D341Med (cell line): Measurements from ENCODE around the gene PIGW.
"Not testable (repeated sequence)": the region's sequence is repeated elsewhere in the genome, so short reads cannot be mapped to it uniquely, and the experiment has no call there.

Experiments used
- DNase-seq: peaks from one replicate; pipeline ENCODE4 v3.0.0; 2012; ENCODE audit warnings: low spot score

Gene PIGW

DNA sequence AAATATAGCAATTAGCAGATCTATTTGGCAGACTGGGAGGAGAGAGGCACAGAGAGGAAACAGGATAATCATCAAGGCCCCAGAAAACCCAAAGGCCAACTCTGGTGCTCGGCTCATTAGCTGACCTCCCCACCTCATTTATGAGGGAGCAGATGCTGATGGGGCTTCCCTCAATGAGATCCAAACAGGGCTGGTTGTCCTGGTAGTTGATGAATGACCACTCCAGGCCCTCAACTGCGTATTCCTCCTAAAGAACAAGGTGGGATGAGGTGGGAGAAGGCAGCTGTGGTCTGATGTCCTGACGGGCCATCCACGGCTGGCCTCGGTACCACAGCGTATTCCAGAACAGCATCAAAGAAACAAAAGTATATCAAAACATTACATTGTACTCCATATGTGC lies 27.5 kb upstream of the PIGW start:
- peak; percentile 19 for DNase-seq

DNA sequence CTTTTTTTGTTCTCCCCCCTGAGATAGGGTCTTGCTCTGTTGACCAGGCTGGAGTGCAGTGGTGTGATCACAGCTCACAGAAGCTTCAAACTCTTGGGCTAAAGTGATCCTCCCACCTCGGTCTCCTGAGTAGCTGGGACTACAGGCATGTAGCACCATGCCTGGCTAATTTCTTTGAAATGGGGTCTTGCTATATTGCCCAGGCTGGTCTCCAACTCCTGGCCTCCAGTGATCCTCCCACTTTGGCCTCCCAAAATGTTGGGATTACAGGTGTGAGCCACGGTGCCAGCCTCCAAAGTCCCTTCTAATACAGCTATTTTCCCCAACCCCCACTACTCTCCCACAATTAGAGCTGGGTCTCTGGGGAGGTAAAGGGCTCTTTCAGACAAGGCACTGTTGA lies 26.3 kb upstream of the PIGW start:
- DNase-seq, result not testable (repeated sequence)

GRCh38 chr17:36509272-36509985 lies 25.4 kb upstream of the PIGW start:
- DNase-seq, result peak; percentile 18

DNA sequence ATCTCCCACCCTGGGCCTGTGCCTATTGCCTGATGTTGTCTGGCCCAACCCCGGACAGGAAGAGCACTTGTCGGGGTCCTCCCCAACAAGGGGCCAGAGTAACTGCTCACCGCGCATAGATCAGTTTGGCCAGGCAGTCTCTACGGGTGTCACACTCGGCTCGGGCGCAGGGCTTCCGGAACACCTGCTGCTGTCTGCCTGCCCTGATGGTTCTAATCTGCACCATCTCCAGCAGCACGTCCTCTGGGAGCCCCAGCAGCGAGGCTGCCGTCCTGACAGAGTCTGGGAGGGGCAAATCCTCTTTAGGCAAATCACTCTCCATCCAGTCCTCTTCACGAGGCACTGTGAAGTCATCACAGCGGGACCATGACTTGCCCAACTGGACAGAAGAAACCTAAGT lies 24.2 kb upstream of the PIGW start:
- DNase-seq, result peak; percentile 70

DNA sequence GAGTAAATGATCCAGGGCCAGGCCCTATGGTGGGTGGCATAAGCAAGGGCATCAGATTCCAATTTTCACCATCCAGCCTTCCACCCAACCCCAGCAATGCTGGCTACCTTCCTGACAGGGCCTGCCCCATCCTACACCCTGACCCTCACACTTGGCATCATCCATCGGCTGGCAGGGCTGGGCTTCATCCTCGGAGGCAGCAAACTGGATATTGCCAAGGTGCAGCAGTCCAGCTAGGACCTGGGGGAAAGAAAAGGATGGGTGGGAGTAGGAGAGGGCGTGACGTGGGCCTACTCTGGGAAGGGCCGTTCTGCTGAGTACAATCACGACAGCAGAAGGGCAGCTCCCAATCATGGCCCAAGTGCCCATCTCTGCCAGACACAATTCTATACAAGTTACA lies 23.6 kb upstream of the PIGW start:
- peak; percentile 32 for DNase-seq

DNA sequence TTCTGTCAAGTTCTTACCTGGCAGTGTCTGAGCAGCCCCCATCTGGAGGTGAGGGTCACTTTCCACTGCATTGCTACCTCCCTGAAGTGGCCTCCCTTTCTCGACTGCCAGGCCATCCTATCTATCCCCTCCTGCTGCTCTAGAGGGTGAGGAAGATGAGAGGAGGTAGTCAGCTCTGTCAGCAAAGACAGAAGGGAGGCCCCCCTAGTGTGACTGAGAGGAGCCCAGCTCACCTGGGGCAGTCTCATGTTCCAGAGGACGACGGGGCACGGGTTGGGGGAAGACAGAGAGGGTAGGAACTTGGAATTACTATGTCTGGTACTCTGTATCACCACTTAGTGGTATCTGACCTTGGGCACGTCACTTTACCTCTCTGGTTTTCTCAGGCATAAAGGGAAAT lies 22.1 kb upstream of the PIGW start:
- DNase-seq, result peak; percentile 24

DNA sequence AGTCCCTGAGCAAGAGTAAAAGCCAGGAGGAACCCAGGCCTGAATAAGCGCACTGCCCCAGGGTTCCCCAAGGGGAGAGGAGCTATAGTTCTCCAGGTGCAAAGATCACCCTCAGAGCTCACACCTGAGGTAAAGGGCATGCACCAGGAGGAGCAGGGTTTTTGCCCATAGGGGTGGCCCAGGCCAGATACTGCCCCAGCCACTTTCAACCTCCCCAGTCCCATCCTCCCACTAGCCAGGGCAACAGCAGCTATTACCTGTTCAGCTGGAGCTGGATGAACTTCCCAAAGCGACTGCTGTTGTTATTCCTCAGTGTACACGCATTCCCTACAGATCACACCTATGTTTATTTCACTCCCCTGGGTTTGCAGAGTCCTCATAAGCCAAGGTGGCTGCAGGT lies 19.9 kb upstream of the PIGW start:
- peak; percentile 17 for DNase-seq

DNA sequence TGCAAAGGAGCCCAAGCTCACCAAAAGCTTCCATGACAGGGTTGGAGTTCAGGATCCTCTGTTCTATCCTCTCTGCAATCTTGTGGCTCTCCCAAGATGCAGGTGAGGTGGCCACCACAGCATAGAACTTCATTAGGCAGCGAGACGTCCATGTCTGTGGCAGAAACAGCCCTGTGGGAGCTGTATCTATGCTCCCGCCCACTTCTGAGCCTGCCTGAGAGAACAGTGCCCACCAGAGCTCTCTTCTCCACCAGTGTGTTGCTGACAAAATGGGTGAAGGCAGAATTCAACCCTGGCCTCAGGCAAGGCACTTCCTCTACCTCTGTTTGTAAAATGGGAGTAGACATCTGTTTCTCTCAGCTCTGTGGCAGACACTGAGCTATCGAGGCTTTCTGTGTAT lies 18.9 kb upstream of the PIGW start:
- peak; percentile 9 for DNase-seq

DNA sequence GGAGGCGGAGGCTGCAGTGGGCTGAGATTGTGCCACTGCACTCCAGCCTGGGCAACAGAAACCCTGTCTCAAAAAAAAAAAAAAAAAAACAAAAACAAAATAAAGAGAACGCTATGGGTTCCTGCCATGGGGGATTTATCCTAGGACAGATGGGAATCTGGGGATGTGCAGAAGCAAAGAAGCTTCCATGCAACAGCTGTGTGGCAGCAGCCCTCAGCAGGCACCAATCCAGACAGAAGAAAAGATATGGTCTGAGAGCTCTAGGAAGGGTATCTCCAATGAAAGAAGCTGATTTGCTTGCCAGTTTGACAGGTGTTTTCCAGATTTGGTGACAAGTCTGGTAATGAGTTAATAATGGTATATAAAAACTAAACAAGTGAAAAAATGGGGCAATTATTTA lies 11.7 kb upstream of the PIGW start:
- DNase-seq, result peak; percentile 50

DNA sequence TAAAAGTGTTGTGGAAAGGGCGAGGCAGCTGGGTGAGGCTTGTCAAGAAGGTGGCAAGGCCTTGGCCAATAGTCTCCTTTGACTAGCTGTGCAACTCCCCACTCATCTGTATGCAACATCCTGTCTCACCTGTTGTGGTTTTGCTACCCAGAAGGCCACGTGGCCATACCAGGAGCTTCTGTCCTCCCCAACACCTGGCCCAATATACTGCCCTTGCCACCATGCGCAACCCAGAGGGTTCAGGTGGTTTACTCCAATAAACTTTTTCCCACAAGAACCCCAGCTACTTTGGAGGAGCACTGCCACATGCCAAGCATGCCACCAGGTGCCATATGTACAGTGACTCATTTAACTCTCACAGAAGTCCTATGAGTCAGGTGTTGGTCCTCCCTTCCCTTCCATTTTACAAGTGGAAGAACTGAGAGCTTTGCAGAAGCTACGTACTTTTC lies 10.3 kb upstream of the PIGW start:
- peak; percentile 19 for DNase-seq

DNA sequence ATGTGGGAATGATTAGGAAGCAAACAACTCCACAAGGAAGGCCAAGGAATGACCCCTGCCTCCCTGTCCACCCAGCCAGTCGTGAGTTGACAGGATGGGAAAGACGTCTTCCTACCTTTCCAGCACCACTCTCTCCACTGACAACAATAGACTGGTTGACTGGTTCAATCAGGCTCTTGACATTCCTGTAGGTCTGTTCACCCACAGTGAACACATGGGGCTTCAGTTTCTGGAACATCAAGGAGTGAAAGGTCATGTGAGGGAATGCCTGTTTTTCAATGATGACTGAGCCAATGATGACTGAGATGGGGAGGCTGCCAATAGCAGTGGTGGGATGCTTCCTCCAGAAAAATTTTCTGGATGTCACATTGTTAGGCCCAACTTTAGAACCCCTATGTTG lies 9.7 kb upstream of the PIGW start:
- no peak for DNase-seq

DNA sequence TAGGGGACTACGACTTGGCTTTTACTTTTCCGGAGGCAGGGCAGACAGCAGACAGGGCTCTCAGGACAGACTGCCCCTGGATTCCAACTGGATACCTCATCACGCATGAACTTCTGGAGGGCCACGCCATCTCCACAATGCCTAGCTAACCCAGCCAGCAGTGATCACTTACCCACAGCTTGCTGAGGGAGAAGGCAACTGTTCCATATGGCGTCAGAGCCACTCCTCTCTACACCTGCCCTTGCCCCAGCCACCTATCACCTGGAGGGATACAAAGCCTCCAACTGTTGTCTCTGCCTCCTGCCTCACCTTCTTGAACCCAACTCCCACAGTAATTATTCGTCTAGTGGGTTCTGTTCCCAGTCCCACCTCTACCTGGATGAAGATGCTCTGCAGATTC lies 8.9 kb upstream of the PIGW start:
- no peak for DNase-seq

- peak; percentile 77 for DNase-seq
Measured at GRCh38 chr17:36527621-36528250, 7.1 kb upstream of the PIGW start.

DNA sequence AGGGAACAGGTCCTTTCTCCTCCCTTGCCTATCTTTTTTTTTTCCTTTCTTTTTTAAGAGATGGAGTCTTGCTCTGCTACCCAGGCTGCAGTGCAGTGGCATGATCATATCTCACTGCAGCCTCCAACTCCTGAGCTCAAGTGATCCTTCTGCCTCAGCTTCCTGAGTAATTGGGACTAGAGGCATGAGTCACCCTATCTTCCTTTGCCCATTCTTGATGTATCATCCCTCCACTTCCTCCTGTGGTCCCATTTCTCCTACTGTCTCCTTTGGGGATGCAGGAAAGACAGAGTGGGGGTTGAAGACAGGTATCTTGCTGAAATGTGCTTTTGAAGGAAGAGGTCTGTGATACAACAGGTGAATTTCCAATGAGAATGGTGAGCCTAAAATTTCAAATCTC lies 5.7 kb upstream of the PIGW start:
- DNase-seq, result no peak

GRCh38 chr17:36532435-36532975 lies 2.3 kb upstream of the PIGW start:
- DNase-seq, result no peak

GRCh38 chr17:36533935-36534839 lies 600 bp upstream of the PIGW start:
- peak; percentile 86 for DNase-seq

GRCh38 chr17:36535669-36536081 lies 888 bp downstream of the PIGW start:
- DNase-seq, result no peak

- no peak for DNase-seq
Measured at GRCh38 chr17:36540696-36541095, 5.9 kb downstream of the PIGW start.

- DNase-seq, result no peak
Measured at GRCh38 chr17:36542755-36543154, 8.0 kb downstream of the PIGW start.

DNA sequence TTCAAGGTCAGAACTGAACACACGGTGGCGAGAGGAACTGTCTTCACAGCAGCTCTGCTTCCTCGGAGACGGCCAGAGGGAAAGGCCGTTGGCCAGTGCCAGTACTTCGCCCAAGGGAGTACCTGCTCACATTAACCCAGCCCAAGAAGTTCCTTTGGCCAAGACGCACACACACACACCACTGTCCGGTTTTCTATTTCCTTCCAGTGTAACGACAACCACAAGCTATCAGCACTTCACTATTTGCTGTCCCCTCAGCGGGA lies 9.2 kb downstream of the PIGW start:
- no peak for DNase-seq

- peak; percentile 98 for DNase-seq
Measured at GRCh38 chr17:36544307-36545076, 9.7 kb downstream of the PIGW start, which contains the start of gene GGNBP2. TSS of gene GGNBP2 (plus strand) at chr17:36544919. CDS start at chr17:36545725, 806 bp downstream.

- DNase-seq, result no peak
Measured at GRCh38 chr17:36545077-36545464, 10.3 kb downstream of the PIGW start.
